Heart right ventricle (tissue), 16 donors: ENCODE data around the gene ATP10A. TPM values are rescaled to one million over a fixed set of nuclear protein-coding genes. Genes with fewer than 3 reads are reported as not detected.

Source experiments
- ATAC-seq, 8 donors: fragments of 200-7000 bp; cut with Tn5 transposase; one replicate each; pipeline ENCODE4 v1.9.1; 2020; ENCODE audit warnings: mild to moderate bottlenecking in 8 of 8, moderate library complexity in 8 of 8, moderate number of reproducible peaks in 1 of 8
- DNase-seq, 2 donors: peaks; one replicate each; pipeline ENCODE4 v3.0.0-alpha.2; 2020
- H3K27ac ChIP-seq, 10 donors: fragments of 200-600 bp; sonication (generic) in 2 of 10; one replicate each; pipeline versions ENCODE4 v1.5.0 to v1.8.0; 2020 to 2022; ENCODE audit warnings: mild to moderate bottlenecking in 3 of 10
- H3K27me3 ChIP-seq, 7 donors: fragments of 200-600 bp; one replicate each; pipeline ENCODE4 v1.8.0; 2021 to 2022; ENCODE audit warnings: mild to moderate bottlenecking in 2 of 7
- H3K36me3 ChIP-seq, 9 donors: fragments of 200-600 bp; sonication (generic) in 1 of 9; one replicate each; pipeline versions ENCODE4 v1.5.0 to v1.8.0; 2020 to 2022; ENCODE audit warnings: mild to moderate bottlenecking in 2 of 9
- H3K4me1 ChIP-seq, 9 donors: fragments of 200-600 bp; sonication (generic) in 1 of 9; one replicate each; pipeline versions ENCODE4 v1.5.0 to v1.8.0; 2020 to 2022; ENCODE audit warnings: mild to moderate bottlenecking in 4 of 9
- H3K4me3 ChIP-seq, 10 donors: fragments of 200-600 bp; sonication (generic) in 2 of 10; one replicate each; pipeline versions ENCODE4 v1.5.0 to v1.8.0; 2020 to 2022; ENCODE audit warnings: mild to moderate bottlenecking in 7 of 10, moderate library complexity in 2 of 10
- H3K9me3 ChIP-seq, 11 donors: fragments of 200-600 bp in 10 of 11; sonication (generic) in 2 of 11; one replicate each; pipeline versions ENCODE4 v1.5.0 to v1.8.0; 2013 to 2022; ENCODE audit warnings: mild to moderate bottlenecking in 2 of 11, control low read depth in 1 of 11, moderate library complexity in 1 of 11
- WGBS, 2 donors: extraction: QIAGEN DNeasy Blood & Tissue Kit; methylation state at CpG; one replicate each; pipeline ENCODE4 v1.1.7; 2013; ENCODE audit warnings: inconsistent platforms in 1 of 2; 5-methylcytosine and 5-hydroxymethylcytosine counted together
- intact Hi-C, 10 donors: fragments of 100-400 bp; cut with DNase I; formaldehyde crosslinking; loops; one replicate each; pipeline versions ENCODE4 v1.11.1 to v1.14.2; 2022
- polyA plus RNA-seq, 2 donors: library from polyadenylated mRNA; stranded (reverse); fragments of 200-250 nt; gene quantifications; one replicate each; pipeline ENCODE4 v1.2.3, GENCODE V29; 2013
- total RNA-seq, 10 donors: library from RNA; stranded (reverse); fragmentation: NEBNext Ultra II Directional in 3 of 10; extraction: Animal tissue kit (Norgen Biotek cat#: 25700) in 3 of 10; gene quantifications; one replicate each; pipeline versions ENCODE4 v1.2.1 to v1.2.4, GENCODE V29; 2021 to 2023
- TF ChIP-seq, protein P1 (sequence below), 9 donors: fragments of 200-600 bp; sonication (generic) in 2 of 9; IDR thresholded peaks; one replicate each; pipeline versions ENCODE4 v1.5.0 to v1.8.0; 2021 to 2022; ENCODE audit warnings: antibody characterized with exemption in 9 of 9, mild to moderate bottlenecking in 5 of 9, moderate library complexity in 1 of 9
- donor health status: Arrhythmogenic right ventricular cardiomyopathy.
- donor health status: ischemic (EF 13 %, LVEDD 7.1; RV severe dilation, severe dysfunction).
- donor health status: healthy with polysubstance abuse.
- donor health status: DM: no; HTN: yes; CAD: no.
- donor health status: DM: no; HTN: no; CAD: no.
- donor health status: ischemic (EF 25% LVEDD 6.9; RV normal size, moderate dysfunction).
- donor health status: ischemic (EF 25% LVEDD 5.7; RV mildly dilated, moderate dysfunction).
- donor health status: healthy.
- donor health status: DM: yes; HTN: yes; CAD: no.
- donor health status: Ischemic cardiomyopathy.
- donor health status: ischemic (EF 35%, LVEDD 5.7; RV mildly dilated, moderate dysfunction).
- donor health status: nonischemic (EF 11% LVEDD 7.7; RV severe dilation, severe dysfunction).
- donor health status: DM: yes; HTN: yes; CAD: no.
- donor health status: PGD.
- donor health status: ischemic (EF 29% LVEDD 5.4; RV normal size, mild dysfunction).
- donor health status: nonischemic (EF 23%, LVEDD 6.1; RV moderate dilation, normal function).

Gene ATP10A
- total and polyA plus RNA-seq, 12 donors: 0.45 to 2.2 (median 0.89) TPM

DNA sequence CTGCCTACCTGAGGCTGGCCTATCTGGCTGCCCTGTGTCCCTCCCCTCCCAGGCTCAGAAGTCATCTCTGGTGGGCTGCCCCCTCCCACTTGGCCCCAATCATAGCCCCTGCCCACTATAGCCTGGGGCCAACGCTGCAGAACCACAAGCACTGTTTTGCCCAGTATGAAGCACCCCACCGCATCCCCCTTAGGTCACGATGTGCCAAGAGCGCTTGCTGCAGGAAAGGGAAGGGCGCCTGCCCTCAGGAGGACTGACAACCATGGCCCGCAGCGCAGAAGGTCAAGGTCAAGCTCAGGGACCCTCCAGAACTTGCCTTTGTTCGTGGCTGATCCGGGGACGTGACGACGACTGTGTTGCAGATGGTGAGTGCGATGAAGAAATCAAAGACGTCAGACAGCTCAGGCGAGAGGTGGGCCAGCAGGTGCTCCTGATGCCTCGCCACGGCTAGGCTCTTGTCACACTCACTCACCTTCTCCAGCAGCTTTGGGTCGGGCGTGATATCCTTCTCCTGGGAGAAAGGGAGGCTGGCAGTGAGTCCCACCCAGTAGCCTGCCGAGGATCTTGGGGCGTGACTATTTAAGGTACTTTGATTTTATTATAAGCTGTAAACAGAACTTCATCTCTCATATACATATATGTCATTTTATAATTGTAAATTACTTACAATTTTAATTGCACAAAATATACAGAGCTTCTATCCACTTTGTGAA is 146.6 kb downstream of the ATP10A start:
- Histone ChIP-seq H3K36me3 (peaks cover 0 to 8% (median 0%) of the 10 kb centered on the region in 9 donors), H3K4me1 (peaks cover 0 to 4% (median 0%) of the 10 kb centered on the region in 9 donors), H3K27ac (no peak overlapping the region), H3K4me3 (no peak overlapping the region), H3K27me3 (no peaks in the 10 kb centered on the region), H3K9me3 (no peaks in the 10 kb centered on the region)
- DNase-seq (no peak), ATAC-seq (no peak)
- TF ChIP-seq, protein P1, sequence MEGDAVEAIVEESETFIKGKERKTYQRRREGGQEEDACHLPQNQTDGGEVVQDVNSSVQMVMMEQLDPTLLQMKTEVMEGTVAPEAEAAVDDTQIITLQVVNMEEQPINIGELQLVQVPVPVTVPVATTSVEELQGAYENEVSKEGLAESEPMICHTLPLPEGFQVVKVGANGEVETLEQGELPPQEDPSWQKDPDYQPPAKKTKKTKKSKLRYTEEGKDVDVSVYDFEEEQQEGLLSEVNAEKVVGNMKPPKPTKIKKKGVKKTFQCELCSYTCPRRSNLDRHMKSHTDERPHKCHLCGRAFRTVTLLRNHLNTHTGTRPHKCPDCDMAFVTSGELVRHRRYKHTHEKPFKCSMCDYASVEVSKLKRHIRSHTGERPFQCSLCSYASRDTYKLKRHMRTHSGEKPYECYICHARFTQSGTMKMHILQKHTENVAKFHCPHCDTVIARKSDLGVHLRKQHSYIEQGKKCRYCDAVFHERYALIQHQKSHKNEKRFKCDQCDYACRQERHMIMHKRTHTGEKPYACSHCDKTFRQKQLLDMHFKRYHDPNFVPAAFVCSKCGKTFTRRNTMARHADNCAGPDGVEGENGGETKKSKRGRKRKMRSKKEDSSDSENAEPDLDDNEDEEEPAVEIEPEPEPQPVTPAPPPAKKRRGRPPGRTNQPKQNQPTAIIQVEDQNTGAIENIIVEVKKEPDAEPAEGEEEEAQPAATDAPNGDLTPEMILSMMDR (IDR thresholded peaks at IDR 0.05): no peak
- intact Hi-C loops: no loop called here
- WGBS, 2 donors: 86 to 88% methylated on average over 21 of the region's 21 CpGs

- TF ChIP-seq, protein P1 (IDR thresholded peaks at IDR 0.05): no peak
- DNase-seq (no peak), ATAC-seq (no peak)
- no peaks in the 10 kb centered on the region for H3K4me1 ChIP-seq
- intact Hi-C loops: no loop called here
- WGBS, 2 donors: 90 to 92% methylated on average over 18 of the region's 18 CpGs
- no peak overlapping the region for H3K4me3 ChIP-seq
- no peaks in the 10 kb centered on the region for H3K9me3 ChIP-seq
- peaks cover 0 to 7% (median 0%) of the 10 kb centered on the region in 9 donors for H3K36me3 ChIP-seq
- no peak overlapping the region for H3K27ac ChIP-seq
- H3K27me3 ChIP-seq: no peaks in the 10 kb centered on the region
Observed at GRCh38 chr15:25715536-25716413, 147.4 kb downstream of the ATP10A start.

- Histone ChIP-seq H3K27ac (no peak overlapping the region), H3K27me3 (no peaks in the 10 kb centered on the region), H3K36me3 (peaks cover 0 to 6% (median 0%) of the 10 kb centered on the region in 9 donors), H3K4me1 (no peaks in the 10 kb centered on the region), H3K9me3 (no peaks in the 10 kb centered on the region), H3K4me3 (no peak overlapping the region)
- 75 to 79% methylated on average over 3 of the region's 3 CpGs for WGBS, 2 donors
- TF ChIP-seq, protein P1 (IDR thresholded peaks at IDR 0.05): no peak
- intact Hi-C loops: no loop called here
- ATAC-seq (no peak), DNase-seq (no peak)
Observed at GRCh38 chr15:25714538-25714840, 148.6 kb downstream of the ATP10A start.

DNA sequence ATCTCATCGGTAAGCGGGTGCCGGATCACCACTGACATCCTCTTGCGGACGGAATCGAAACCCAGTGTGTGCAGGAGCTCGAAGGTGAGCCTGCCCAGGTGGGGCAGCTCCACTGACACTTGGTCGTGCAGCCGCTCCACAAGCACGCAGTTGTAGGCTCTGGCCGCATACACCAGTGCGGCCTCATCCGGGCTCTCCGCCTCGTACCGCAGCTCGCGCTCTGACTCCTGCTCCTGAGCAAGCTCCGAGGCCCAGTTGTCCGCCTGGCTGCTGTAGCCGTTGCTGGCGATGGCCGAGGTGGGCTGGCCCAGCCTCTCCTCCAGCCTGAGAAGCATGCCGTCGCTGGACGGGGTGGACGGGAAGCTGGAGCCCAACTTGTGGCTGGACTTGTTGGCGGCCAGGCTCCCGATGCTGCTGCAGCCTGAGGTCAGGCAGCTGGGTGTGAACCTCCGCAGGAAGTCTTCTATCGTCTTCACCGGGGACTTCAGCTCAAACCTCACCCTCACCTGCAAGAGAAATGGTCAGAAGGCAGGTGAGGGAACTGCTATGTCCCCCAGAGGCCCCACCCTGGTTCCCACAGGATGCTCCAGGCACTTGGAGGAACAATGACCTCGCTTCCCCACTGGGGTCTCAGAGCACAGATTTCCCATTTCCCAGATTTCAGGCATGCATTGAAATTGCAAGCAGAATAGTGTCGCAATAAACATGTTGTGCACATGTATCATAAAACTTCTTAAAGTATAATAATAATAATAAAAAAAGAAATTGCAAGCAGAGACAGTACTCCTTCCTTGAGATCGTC is 149.2 kb downstream of the ATP10A start:
- TF ChIP-seq, protein P1 (IDR thresholded peaks at IDR 0.05): no peak
- intact Hi-C loops: no loop called here
- H3K9me3 ChIP-seq: no peaks in the 10 kb centered on the region
- DNase-seq (no peak), ATAC-seq (no peak)
- 90 to 91% methylated on average over 35 of the region's 35 CpGs for WGBS, 2 donors
- H3K4me1 ChIP-seq: no peaks in the 10 kb centered on the region
- H3K36me3 ChIP-seq: peaks cover 0 to 6% (median 0%) of the 10 kb centered on the region in 9 donors
- H3K27me3 ChIP-seq: no peaks in the 10 kb centered on the region
- H3K27ac ChIP-seq: no peak overlapping the region
- no peak overlapping the region for H3K4me3 ChIP-seq
